ENCODE measurements around the gene SLC17A4.

DNA sequence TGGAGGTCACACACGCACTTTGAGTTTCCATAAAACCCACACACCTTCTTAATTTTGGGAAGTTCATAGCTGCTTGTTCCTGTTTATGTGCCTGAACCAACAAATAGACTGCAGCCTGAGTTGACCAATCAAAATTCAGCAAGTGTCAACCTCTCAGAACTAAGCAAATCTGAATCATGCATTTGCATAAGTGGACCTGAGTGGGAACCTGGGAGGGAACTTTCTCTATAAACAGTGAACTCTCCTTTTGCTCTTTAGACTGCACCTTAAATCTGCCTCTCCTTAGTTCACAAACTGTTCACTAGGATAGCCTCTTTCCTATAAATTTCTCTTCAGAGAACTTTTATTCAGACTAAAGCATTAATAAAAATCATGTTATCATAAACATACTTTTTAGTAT lies 39.4 kb downstream of the SLC17A4 start:
- TF ChIP-seq, protein P1, sequence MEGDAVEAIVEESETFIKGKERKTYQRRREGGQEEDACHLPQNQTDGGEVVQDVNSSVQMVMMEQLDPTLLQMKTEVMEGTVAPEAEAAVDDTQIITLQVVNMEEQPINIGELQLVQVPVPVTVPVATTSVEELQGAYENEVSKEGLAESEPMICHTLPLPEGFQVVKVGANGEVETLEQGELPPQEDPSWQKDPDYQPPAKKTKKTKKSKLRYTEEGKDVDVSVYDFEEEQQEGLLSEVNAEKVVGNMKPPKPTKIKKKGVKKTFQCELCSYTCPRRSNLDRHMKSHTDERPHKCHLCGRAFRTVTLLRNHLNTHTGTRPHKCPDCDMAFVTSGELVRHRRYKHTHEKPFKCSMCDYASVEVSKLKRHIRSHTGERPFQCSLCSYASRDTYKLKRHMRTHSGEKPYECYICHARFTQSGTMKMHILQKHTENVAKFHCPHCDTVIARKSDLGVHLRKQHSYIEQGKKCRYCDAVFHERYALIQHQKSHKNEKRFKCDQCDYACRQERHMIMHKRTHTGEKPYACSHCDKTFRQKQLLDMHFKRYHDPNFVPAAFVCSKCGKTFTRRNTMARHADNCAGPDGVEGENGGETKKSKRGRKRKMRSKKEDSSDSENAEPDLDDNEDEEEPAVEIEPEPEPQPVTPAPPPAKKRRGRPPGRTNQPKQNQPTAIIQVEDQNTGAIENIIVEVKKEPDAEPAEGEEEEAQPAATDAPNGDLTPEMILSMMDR (IDR thresholded peaks at IDR 0.05): no peak
- TF ChIP-seq POLR2A (IDR thresholded peaks at IDR 0.05; ENCODE audit: low read depth): no peak

Data from esophagus muscularis mucosa (tissue), 3 donors.